Activated B cell treated with CpG ODN at 0.5 μM for 24 hours (primary cell): ENCODE data around the gene IQUB. TPM values are rescaled to one million over a fixed set of nuclear protein-coding genes. Genes with fewer than 3 reads are reported as not detected.
"Not testable (repeated sequence)": the region's sequence is repeated elsewhere in the genome, so short reads cannot be mapped to it uniquely, and the experiment has no call there.

Experiments used
- ATAC-seq: fragments of 200-7000 bp; cut with Tn5 transposase; one replicate; pipeline ENCODE4 v1.10.0; 2021; ENCODE audit warnings: low read depth, mild to moderate bottlenecking, moderate library complexity
- CTCF ChIA-PET: fragments of 350-600 bp; sonication (Branson Sonifier 250); formaldehyde crosslinking; loops from one replicate; lab custom pipeline; 2021; ENCODE audit warnings: antibody characterized with exemption; lab: Charles Lee
- POLR2A ChIA-PET: fragments of 350-600 bp; sonication (Branson Sonifier 250); formaldehyde crosslinking; loops from one replicate; lab custom pipeline; 2021; ENCODE audit warnings: antibody characterized with exemption; lab: Charles Lee
- DNase-seq: peaks from one replicate; pipeline ENCODE4 v3.0.0; 2022
- H3K27ac Mint-ChIP-seq: one replicate; pipeline ENCODE4 v1.8.0; 2020; ENCODE audit warnings: mixed read lengths
- H3K27me3 Mint-ChIP-seq: one replicate; pipeline ENCODE4 v1.8.0; 2021; ENCODE audit warnings: mixed read lengths
- H3K36me3 Mint-ChIP-seq: one replicate; pipeline ENCODE4 v1.8.0; 2021; ENCODE audit warnings: low read depth, mixed read lengths
- H3K4me1 Mint-ChIP-seq: one replicate; pipeline ENCODE4 v1.8.0; 2021; ENCODE audit warnings: mixed read lengths
- H3K4me3 Mint-ChIP-seq: one replicate; pipeline ENCODE4 v1.8.0; 2020; ENCODE audit warnings: mild to moderate bottlenecking, mixed read lengths
- H3K9me3 Mint-ChIP-seq: one replicate; pipeline ENCODE4 v1.8.0; 2020; ENCODE audit warnings: mixed read lengths
- intact Hi-C: fragments of 100-400 bp; cut with micrococcal nuclease; formaldehyde crosslinking; loops from one replicate; pipeline ENCODE4 v1.15.1; 2024
- total RNA-seq: library from RNA; stranded (reverse); gene quantifications from 2 replicates; pipeline ENCODE4 v1.2.3, GENCODE V29; 2022
- TF ChIP-seq, protein P1 (sequence below): fragments of 200-600 bp; IDR thresholded peaks from one replicate; pipeline ENCODE4 v1.8.0; 2022; ENCODE audit warnings: antibody characterized with exemption, mild to moderate bottlenecking

Gene IQUB
- total RNA-seq, 1 donor from 2014 or later, result 0.11 TPM

DNA sequence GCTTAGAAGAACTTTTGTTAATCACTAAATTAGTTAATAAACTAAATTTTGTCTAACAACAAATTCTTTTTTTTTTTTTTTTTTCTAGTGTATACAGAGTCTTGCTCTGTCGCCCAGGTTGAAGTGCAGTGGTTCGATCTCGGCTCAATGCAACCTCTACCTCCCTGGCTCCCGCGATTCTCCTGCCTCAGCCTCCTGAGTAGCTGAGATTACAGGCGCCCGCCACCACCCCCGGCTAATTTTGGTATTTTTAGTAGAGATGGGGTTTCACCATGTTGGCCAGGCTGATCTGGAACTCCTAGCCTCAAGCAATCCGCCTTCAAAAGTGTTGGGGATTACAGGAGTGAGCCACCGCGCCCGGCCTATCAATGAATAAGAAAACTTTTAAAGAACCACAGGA lies 1.1 kb upstream of the IQUB start:
- DNase-seq, result no peak
- peaks cover 5% of the 10 kb centered on the region for H3K36me3 Mint-ChIP-seq
- peaks cover 20% of the 10 kb centered on the region for H3K4me1 Mint-ChIP-seq
- POLR2A ChIA-PET, result interaction anchor here (0.7 to 2.2 kb wide), 3 partner anchors 22 to 1376 kb away, joined by 3 to 24 read pairs (median 4); partner anchors contain the start of genes NDUFA5 and WASL
- intact Hi-C loops, result loop anchor here (1.0 to 10.0 kb wide), 2 partner anchors 22 to 1391 kb away; partner anchors contain the start of genes AASS and NDUFA5
- H3K27me3 Mint-ChIP-seq, result peaks cover 9% of the 10 kb centered on the region
- ATAC-seq, result no peak
- peak overlapping the region; percentile 94 for H3K4me3 Mint-ChIP-seq
- no peaks in the 10 kb centered on the region for H3K9me3 Mint-ChIP-seq
- TF ChIP-seq, protein P1, sequence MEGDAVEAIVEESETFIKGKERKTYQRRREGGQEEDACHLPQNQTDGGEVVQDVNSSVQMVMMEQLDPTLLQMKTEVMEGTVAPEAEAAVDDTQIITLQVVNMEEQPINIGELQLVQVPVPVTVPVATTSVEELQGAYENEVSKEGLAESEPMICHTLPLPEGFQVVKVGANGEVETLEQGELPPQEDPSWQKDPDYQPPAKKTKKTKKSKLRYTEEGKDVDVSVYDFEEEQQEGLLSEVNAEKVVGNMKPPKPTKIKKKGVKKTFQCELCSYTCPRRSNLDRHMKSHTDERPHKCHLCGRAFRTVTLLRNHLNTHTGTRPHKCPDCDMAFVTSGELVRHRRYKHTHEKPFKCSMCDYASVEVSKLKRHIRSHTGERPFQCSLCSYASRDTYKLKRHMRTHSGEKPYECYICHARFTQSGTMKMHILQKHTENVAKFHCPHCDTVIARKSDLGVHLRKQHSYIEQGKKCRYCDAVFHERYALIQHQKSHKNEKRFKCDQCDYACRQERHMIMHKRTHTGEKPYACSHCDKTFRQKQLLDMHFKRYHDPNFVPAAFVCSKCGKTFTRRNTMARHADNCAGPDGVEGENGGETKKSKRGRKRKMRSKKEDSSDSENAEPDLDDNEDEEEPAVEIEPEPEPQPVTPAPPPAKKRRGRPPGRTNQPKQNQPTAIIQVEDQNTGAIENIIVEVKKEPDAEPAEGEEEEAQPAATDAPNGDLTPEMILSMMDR, result no peak
- CTCF ChIA-PET, result interaction anchor here (0.6 to 2.8 kb wide), 4 partner anchors 14 to 41 kb away, joined by 3 to 11 read pairs (median 4); partner anchors contain the start of gene NDUFA5
- no peak overlapping the region for H3K27ac Mint-ChIP-seq

DNA sequence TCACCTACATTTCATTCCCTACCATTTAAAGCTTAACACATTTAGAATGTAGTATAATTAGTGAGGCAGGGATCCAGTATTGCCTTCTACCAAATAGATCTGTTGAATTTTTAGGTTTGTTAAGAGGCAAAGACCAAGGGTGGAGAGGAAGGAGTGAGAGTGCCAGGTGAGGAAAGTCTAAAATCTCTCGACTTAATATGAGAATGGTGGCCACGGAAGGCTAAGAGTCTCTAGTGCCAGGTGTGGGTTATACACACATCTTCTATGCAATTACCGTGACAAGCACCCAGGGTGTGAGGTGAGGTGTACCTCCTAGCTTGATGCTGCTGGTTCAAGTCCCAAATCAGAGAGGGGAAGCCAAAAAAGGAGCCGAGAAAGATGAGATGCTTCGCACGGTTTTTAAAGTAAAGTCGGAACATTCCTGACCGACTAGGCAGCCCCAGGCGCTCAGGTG lies 439 bp downstream of the IQUB start:
- Mint-ChIP-seq H3K9me3 (no peaks in the 10 kb centered on the region), H3K36me3 (no peaks in the 10 kb centered on the region), H3K27me3 (peaks cover 9% of the 10 kb centered on the region), H3K4me1 (peaks cover 20% of the 10 kb centered on the region), H3K4me3 (peak overlapping the region; percentile 94), H3K27ac (peak overlapping the region; percentile 11)
- TF ChIP-seq, protein P1, result no peak
- ChIA-PET POLR2A (interaction anchor here (0.6 to 2.2 kb wide), 2 partner anchors 24 to 1391 kb away, joined by 4 to 24 read pairs; partner anchors contain the start of gene NDUFA5), CTCF (interaction anchor here (0.6 to 2.8 kb wide), 2 partner anchors 39 to 40 kb away, joined by 3 to 11 read pairs; no protein-coding TSS in a partner anchor)
- DNase-seq, result no peak
- ATAC-seq, result no peak
- intact Hi-C loops, result loop anchor here (1.0 to 10.0 kb wide), 3 partner anchors 215 to 1395 kb away; partner anchors contain the start of genes AASS, POT1 and WASL

DNA sequence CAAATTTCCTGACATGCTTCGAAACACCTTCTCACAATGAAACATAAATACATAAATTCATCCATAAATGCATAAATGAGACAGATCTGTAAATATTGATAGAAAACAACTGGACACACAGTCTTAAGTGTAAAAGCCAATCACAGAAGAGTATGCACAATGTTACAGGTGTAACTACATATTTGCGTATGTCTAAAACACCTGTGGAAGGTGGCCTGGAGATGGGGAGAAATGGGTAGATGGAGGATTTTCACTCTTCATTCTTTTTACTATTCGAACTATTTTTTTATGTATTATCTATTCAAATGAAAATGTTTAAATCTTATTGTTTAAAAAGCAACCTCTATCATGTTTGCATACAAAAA lies 860 bp downstream of the IQUB start:
- Mint-ChIP-seq H3K4me3 (peak overlapping the region; percentile 94), H3K27me3 (peaks cover 10% of the 10 kb centered on the region), H3K27ac (no peak overlapping the region), H3K9me3 (no peaks in the 10 kb centered on the region), H3K36me3 (no peaks in the 10 kb centered on the region), H3K4me1 (peaks cover 20% of the 10 kb centered on the region)
- intact Hi-C loops, result loop anchor here (10.0 kb wide), 1 partner anchor 1389 kb away; the partner anchor contains the start of gene AASS
- ATAC-seq (no peak), DNase-seq (no peak)
- ChIA-PET CTCF (interaction anchor here (0.6 to 2.8 kb wide), 2 partner anchors 39 kb away, joined by 3 to 11 read pairs; no protein-coding TSS in a partner anchor), POLR2A (interaction anchor here (0.6 to 2.2 kb wide), 2 partner anchors 24 to 1390 kb away, joined by 4 to 24 read pairs; partner anchors contain the start of gene NDUFA5)
- TF ChIP-seq, protein P1, result no peak

DNA sequence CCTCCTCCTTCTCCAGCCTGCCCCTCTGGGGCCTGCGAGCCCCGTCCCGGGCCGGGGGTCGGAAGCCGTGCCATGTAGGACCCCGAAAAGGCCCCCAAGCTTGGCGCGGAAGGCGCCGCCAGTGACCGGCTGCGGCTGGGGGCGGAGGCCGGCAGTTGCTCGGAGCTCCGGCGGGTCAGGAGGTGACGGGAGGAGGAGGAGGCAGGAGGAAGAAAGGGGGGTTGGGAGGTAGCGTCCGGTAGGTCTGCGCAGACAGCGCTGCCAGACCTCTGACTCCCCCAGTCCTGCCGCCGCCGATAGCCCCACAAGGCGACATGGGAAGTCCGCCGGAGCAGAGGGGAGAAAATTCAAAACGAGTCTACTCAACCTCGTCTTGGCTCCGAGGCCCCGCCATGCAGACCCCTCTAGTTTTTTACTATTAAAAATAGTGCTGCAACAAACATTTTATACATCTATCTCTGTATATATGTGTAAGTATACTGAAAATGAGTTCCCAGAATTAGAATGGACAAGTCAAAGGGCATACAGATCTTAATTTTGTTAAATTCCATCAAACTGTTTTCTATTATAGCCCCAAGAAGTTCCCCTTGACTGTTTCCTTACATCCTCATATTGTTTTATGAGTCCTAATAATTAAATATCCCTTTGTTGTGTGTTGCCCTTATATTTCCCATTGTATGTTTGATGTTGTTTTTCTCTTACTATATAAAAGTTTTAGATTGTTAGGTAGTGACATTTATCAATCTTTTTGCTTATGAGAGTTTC lies 1.4 kb downstream of the IQUB start:
- H3K27ac Mint-ChIP-seq, H3K9me3 Mint-ChIP-seq, H3K36me3 Mint-ChIP-seq, POLR2A ChIA-PET: not testable (repeated sequence)
- Mint-ChIP-seq H3K27me3 (peaks cover 12% of the 10 kb centered on the region), H3K4me1 (peaks cover 20% of the 10 kb centered on the region), H3K4me3 (peak overlapping the region; percentile 61)
- peak; percentile 13 for ATAC-seq
- peak; percentile 50 for DNase-seq
- intact Hi-C loops, result loop anchor here (10.0 kb wide), 1 partner anchor 1388 kb away; the partner anchor contains the start of gene AASS
- CTCF ChIA-PET, result interaction anchor here (1.7 kb wide), 1 partner anchor 39 kb away, joined by 3 read pairs; no protein-coding TSS in a partner anchor

DNA sequence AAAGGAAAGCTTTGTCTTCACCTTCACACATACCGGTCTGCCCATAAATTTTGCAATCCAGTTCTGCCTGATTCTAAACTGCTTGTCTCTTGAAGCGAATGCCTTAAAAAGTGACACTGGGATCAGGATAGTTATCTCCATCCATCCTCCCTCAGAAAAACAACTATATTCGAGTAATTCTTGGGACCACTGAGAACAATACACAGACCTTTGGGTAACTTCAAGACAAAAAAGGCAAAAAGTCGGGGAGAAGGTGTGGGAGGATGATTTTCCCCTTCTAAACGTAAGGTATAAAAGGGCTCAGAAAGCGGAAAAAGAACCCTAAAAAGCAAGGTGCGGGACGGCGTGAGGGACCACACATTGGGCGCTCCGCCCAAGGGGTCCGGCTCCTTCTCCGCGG lies 2.1 kb downstream of the IQUB start:
- POLR2A ChIA-PET, DNase-seq, H3K27ac Mint-ChIP-seq, H3K9me3 Mint-ChIP-seq, ATAC-seq, H3K36me3 Mint-ChIP-seq: not testable (repeated sequence)
- peaks cover 20% of the 10 kb centered on the region for H3K4me1 Mint-ChIP-seq
- intact Hi-C loops, result loop anchor here (10.0 kb wide), 1 partner anchor 1388 kb away; the partner anchor contains the start of gene AASS
- CTCF ChIA-PET, result interaction anchor here (1.7 kb wide), 1 partner anchor 38 kb away, joined by 3 read pairs; no protein-coding TSS in a partner anchor
- H3K4me3 Mint-ChIP-seq, result peak overlapping the region; percentile 41
- peaks cover 12% of the 10 kb centered on the region for H3K27me3 Mint-ChIP-seq

DNA sequence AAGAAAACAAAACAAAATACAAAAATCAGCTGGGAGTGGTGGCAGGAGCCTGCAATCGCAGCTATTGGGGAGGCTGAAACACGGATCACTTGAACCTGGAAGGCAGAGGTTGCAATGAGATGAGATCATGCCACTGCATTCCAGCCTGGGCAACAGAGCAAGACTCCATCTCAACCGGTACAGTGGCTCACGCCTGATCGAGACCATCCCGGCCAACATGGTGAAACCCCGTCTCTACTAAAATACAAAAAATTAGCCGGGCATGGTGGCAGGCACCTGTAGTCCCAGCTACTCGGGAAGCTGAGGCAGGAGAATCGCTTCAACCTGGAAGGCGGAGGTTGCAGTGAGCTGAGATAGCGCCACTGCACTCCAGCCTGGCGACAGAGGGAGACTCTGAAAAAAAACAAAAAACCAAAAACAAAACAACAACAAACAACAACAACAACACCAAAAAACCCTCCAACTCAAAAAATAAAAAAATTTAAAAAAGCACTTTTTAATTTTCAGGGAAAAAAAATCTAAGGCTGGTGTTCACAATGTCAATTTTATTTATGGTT lies 4.3 kb downstream of the IQUB start:
- H3K27ac Mint-ChIP-seq, H3K4me3 Mint-ChIP-seq, DNase-seq, ATAC-seq, CTCF ChIA-PET, H3K9me3 Mint-ChIP-seq, H3K36me3 Mint-ChIP-seq: not testable (repeated sequence)
- intact Hi-C loops, result loop anchor here (10.0 kb wide), 1 partner anchor 1385 kb away; the partner anchor contains the start of gene AASS
- peaks cover 12% of the 10 kb centered on the region for H3K27me3 Mint-ChIP-seq
- peaks cover 18% of the 10 kb centered on the region for H3K4me1 Mint-ChIP-seq
- POLR2A ChIA-PET, result interaction anchor here (0.6 to 0.7 kb wide), 2 partner anchors 14 to 67 kb away, joined by 4 read pairs; no protein-coding TSS in a partner anchor
